Kidney (tissue), 14 donors: ENCODE data around the gene ATP6V0D1. TPM values are rescaled to one million over a fixed set of nuclear protein-coding genes. Genes with fewer than 3 reads are reported as not detected.

Experiments
- DNase-seq, 5 donors: peaks; one replicate each; pipeline ENCODE4 v3.0.0-alpha.2; 2013 to 2020
- FAIRE-seq: peaks from 2 replicates; lab custom pipeline; 2012; peaks lifted over from hg19 to GRCh38; lab: Jason Lieb, UNC
- H3K27ac ChIP-seq, 2 donors: one replicate each; pipeline ENCODE4 v1.7.0; 2013; ENCODE audit warnings: low read depth in 2 of 2, low read length in 2 of 2, inconsistent platforms in 1 of 2
- H3K27me3 ChIP-seq: one replicate; pipeline ENCODE4 v1.7.1; 2013; ENCODE audit warnings: low read length, inconsistent platforms; ENCODE audit not compliant: control insufficient read depth, insufficient read depth
- H3K36me3 ChIP-seq, 3 donors: one replicate each; pipeline versions ENCODE4 v1.7.0 to v1.7.1; 2013; ENCODE audit warnings: low read length in 3 of 3, control low read depth in 1 of 3, inconsistent platforms in 1 of 3; ENCODE audit not compliant: insufficient read depth in 3 of 3, control insufficient read depth in 2 of 3
- H3K4me1 ChIP-seq, 3 donors: one replicate each; pipeline versions ENCODE4 v1.7.0 to v1.7.1; 2013; ENCODE audit warnings: low read length in 3 of 3, inconsistent platforms in 1 of 3, low read depth in 1 of 3; ENCODE audit not compliant: control insufficient read depth in 2 of 3, insufficient read depth in 2 of 3
- H3K4me3 ChIP-seq, 3 donors: one replicate each; pipeline versions ENCODE4 v1.7.0 to v1.8.1; 2013; ENCODE audit warnings: low read length in 3 of 3, control low read depth in 1 of 3, inconsistent platforms in 1 of 3
- H3K9ac ChIP-seq, 3 donors: one replicate each; pipeline versions ENCODE4 v1.7.0 to v1.7.1; 2013; ENCODE audit warnings: low read length in 3 of 3, control low read depth in 1 of 3, inconsistent platforms in 1 of 3
- H3K9me3 ChIP-seq, 3 donors: one replicate each; pipeline versions ENCODE4 v1.7.0 to v1.7.1; 2013; ENCODE audit warnings: low read length in 3 of 3, control low read depth in 1 of 3, inconsistent platforms in 1 of 3; ENCODE audit not compliant: control insufficient read depth in 2 of 3, insufficient read depth in 1 of 3
- CTCF ChIP-seq: IDR thresholded peaks from 3 replicates; pipeline ENCODE4 v1.5.1; 2012; ENCODE audit warnings: mild to moderate bottlenecking, moderate library complexity, borderline replicate concordance; ENCODE audit not compliant: insufficient read depth; ENCODE audit errors: extremely low read depth
- intact Hi-C: fragments of 100-400 bp; cut with DNase I; formaldehyde crosslinking; loops from one replicate; pipeline ENCODE4 v1.11.1; 2022
- polyA plus RNA-seq: library from polyadenylated mRNA; stranded (reverse); fragments of 350-450 nt; fragmentation: Illumina TruSeq; extraction: RNeasy Lipid Tissue Mini Kit (QIAGEN cat#74804); gene quantifications from one replicate; pipeline ENCODE4 v1.2.3, GENCODE V29; 2014; ENCODE audit warnings: low read depth, low replicate concordance; ENCODE audit not compliant: insufficient read depth
- total RNA-seq: library from RNA; stranded (reverse); fragmentation: NEBNext Ultra II Directional; extraction: Animal tissue kit (Norgen Biotek cat#: 25700); gene quantifications from one replicate; pipeline ENCODE4 v1.2.1, GENCODE V29; 2021
- donor health status: control.
- donor health status: control.
- donor health status: control.
- donor health status: control.
- donor health status: control.
- donor health status: DM: yes; HTN: yes; CAD: no.
- donor health status: Normal renal cell carcinoma (clear cell type).

The ATP6V0D1 gene
- total and polyA plus RNA-seq, 2 donors from 2014 or later = 100 to 208 TPM

- peaks cover 3 to 56% (median 40%) of the 10 kb centered on the region in 3 donors for H3K4me1 ChIP-seq
- H3K27ac ChIP-seq = peak overlapping the region; percentile 79 to 85
- H3K9me3 ChIP-seq = no peaks in the 10 kb centered on the region
- H3K27me3 ChIP-seq = no peaks in the 10 kb centered on the region
- DNase-seq (no peak), FAIRE-seq (no peak)
- H3K4me3 ChIP-seq = no peak overlapping the region
- peak overlapping the region in 1 of 3 donors; percentile 44 for H3K9ac ChIP-seq
- peaks cover 3 to 25% (median 15%) of the 10 kb centered on the region in 3 donors for H3K36me3 ChIP-seq
- no peak for TF ChIP-seq CTCF
- intact Hi-C loops = no loop called here
These were observed 42.0 kb downstream of the ATP6V0D1 start for GRCh38 chr16:67438824-67439393.

- intact Hi-C loops = no loop called here
- H3K27me3 ChIP-seq = no peaks in the 10 kb centered on the region
- no peaks in the 10 kb centered on the region for H3K9me3 ChIP-seq
- H3K4me3 ChIP-seq = no peak overlapping the region
- peaks cover 3 to 52% (median 33%) of the 10 kb centered on the region in 3 donors for H3K4me1 ChIP-seq
- H3K36me3 ChIP-seq = peaks cover 3 to 25% (median 16%) of the 10 kb centered on the region in 3 donors
- H3K9ac ChIP-seq = peak overlapping the region in 1 of 3 donors; percentile 44
- H3K27ac ChIP-seq = peak overlapping the region; percentile 79 to 85
- DNase-seq (no peak), FAIRE-seq (no peak)
- TF ChIP-seq CTCF = no peak
These were observed 42.7 kb downstream of the ATP6V0D1 start for GRCh38 chr16:67438098-67438791.

- no peak for FAIRE-seq
- no peak for DNase-seq
- Histone ChIP-seq H3K4me1 (peaks cover 3 to 48% (median 33%) of the 10 kb centered on the region in 3 donors), H3K9ac (peak overlapping the region in 1 of 3 donors; percentile 44), H3K4me3 (no peak overlapping the region), H3K9me3 (no peaks in the 10 kb centered on the region), H3K27me3 (no peaks in the 10 kb centered on the region), H3K27ac (peak overlapping the region; percentile 79 to 85), H3K36me3 (peaks cover 3 to 25% (median 18%) of the 10 kb centered on the region in 3 donors)
- intact Hi-C loops = no loop called here
- no peak for TF ChIP-seq CTCF
These were observed 43.4 kb downstream of the ATP6V0D1 start for GRCh38 chr16:67437513-67437912.
